ENCODE results near the gene KSR1.

- no peak for TF ChIP-seq CTCF (IDR thresholded peaks at IDR 0.05)
- no peak for TF ChIP-seq ZFX (IDR thresholded peaks at IDR 0.05; ENCODE audit: borderline replicate concordance)
Measured at GRCh38 chr17:27590864-27591263, 134.6 kb downstream of the KSR1 start.

Data from 22Rv1 (cell line).